ENCODE measurements around the gene XRCC3.
"Not testable (repeated sequence)": the region's sequence is repeated elsewhere in the genome, so short reads cannot be mapped to it uniquely, and the experiment has no call there.

Gene XRCC3

GRCh38 chr14:103693515-103693914 is 21.7 kb downstream of the XRCC3 start:
- DNase-seq: no peak

- no peak for DNase-seq
These were observed 22.4 kb downstream of the XRCC3 start for GRCh38 chr14:103692871-103693270.

GRCh38 chr14:103692159-103692558 is 23.1 kb downstream of the XRCC3 start:
- no peak for DNase-seq

GRCh38 chr14:103691655-103692054 is 23.6 kb downstream of the XRCC3 start:
- DNase-seq: not testable (repeated sequence)

- DNase-seq: no peak
These were observed 24.9 kb downstream of the XRCC3 start for GRCh38 chr14:103690332-103690731.

DNA sequence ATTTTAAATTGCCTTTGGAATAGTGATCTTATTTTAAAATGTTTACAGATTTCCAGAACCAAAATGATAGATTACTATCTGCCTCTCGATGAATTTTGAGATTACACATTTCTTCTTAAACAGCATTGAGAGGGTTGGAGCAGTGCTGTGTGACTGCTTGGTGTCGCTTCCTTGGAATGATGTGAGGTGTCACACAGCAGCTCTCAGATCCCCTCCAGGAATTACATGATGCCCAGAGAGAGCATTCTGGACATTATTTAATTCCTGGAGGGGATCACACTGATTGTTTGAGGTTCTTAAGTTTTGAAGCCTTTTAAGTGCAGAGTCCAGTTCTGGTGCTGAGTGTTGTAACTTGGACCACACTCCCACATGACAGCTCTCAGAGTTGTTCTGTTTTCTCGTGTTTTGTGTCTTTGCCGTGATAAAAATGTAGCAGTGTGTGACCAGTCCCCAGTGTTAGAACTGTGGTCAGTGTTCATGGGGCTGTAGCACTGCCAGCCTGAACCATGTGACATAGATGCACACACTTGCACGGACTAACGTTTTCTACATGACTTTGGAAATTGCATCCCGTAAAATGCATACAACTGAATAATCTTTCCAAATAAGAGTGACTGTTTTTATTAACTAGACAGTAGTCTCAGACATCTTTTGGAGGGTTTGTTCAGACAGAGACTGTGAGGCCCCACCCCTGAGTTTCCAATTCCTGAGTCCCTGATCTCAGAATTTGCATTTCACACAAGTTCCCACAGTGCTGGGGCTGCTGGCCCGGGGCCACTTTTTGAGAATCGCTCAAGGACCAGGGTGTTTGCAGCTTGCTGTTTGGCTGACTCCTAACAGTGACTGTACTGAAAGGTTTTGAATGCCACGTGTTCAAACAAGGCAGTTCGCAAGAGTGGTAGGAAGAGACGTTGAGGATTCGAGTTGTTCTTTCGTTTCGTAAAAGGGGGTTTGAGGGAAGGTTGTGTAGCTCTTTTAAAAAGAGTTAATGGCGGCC is 26.0 kb downstream of the XRCC3 start:
- no peak for DNase-seq

DNA sequence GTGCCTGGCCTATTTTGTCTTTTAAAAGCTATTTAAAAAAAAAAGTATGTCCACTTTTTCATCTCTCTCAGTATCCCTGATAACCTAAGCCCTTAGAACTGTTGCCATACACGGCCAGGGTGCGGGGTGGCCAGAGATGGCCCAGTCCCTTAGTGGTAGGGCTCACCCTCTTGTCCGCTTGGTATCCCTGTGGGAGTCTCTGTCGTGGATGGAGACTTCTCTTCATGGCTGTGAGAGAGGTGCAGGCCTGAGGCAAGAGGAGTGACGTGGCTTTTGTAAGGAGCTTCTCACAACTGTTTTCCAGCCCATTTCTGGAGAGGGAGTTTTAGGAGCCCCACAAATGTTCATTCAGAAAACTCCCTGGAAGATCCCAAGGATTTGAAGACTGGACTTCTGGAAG is 26.8 kb downstream of the XRCC3 start:
- no peak for DNase-seq

- DNase-seq: no peak
These were observed 27.5 kb downstream of the XRCC3 start for GRCh38 chr14:103687712-103688111.

- no peak for DNase-seq
These were observed 28.3 kb downstream of the XRCC3 start for GRCh38 chr14:103686831-103687485.

GRCh38 chr14:103685276-103686211 is 29.7 kb downstream of the XRCC3 start:
- no peak for DNase-seq

- no peak for DNase-seq
These were observed 30.4 kb downstream of the XRCC3 start for GRCh38 chr14:103684871-103685270.

DNA sequence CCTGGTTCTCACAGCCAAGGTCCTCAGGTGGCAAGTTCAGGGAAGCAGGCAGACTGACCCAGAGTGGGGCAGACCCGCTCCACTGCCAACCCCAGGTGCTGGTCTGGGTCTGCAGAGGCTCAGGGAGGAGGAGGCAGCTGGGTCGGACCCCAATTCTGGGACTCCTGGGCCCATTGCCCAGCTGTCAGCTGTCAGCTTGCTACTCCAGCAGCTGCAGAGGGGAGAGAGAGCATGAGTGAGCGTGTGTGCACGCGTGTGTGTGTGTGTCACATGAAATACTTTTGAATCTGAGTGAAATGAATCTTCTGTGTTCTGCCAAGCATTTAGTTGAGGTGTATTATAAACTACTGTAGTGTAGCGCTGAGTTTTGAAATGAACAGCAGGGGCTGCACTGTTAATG is 30.8 kb downstream of the XRCC3 start:
- DNase-seq: no peak

DNA sequence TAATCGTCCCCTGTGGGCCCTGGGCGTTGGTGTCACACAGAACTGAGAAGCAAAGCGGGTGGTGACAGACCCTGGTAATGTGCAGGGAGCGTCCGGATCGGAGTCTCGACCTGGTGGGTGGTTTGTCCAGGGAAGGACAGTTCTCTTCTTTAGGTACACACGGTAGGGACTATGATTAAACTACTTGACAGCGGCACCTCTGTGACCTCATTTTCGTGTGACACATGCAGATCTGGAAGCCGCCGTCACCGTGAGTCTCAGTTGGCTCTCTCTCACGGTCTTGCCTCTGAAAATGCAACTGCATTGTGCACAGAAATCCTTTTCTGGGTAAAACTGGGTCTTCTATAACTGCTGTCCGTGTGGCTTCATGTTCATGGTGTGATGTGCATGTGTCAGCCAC is 32.1 kb downstream of the XRCC3 start:
- DNase-seq: no peak

DNA sequence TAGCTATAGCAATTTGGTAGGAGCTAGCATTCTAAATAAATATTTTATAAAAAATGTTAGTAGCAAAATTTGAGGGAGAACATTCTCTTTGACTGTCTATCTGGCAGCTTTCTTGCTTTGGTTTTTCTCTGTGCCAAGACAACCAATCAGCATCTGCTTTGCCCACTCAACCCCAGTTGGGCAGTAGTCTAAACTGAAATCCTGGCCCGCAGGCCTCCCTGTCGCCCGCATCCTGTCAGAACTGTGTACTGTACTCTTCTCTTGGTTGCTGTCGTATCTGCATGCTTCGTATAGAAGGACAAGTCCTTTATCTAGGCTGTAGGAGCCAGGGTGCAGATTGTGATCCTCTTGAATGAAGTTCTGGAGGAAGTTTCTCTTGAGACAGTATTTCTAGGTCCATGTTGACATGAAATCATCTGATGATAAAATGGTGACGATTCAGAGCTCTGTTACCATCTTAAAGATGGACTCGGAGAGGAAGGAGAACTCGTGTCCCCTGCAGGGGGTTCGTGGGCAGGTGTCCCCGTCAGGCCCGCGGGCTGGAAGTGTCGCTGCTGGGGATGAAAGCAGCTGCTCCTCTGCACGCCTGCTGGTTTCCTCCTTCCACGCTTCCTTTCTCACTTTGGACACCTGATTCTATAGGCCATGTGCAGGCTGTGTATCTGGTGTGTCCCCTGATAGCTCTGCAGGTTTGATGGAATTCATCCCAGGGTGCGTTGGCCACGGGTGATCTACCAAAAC is 34.6 kb downstream of the XRCC3 start:
- DNase-seq: no peak

DNA sequence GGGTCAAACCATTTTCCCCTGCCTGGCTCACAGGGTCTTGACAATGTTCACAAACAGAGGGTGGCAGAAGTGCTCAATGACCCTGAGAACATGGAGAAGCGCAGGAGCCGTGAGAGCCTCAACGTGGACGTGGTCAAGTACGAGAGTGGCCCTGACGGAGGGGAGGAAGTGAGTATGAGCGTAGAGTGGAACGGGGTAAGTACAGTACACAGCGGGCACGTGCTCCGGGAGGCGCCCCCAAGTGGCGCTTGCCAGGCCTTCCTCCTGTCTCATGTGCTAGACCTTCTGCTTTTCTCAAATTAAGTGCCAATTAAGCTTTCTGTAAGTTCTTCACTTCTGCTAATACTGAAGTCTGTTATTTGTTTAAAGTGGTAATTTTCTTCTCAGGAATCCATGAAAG is 35.9 kb downstream of the XRCC3 start:
- DNase-seq: peak in 1 of 5 donors; percentile 20

GRCh38 chr14:103676881-103677675 is 38.2 kb downstream of the XRCC3 start:
- DNase-seq: no peak

- no peak for DNase-seq
These were observed 39.3 kb downstream of the XRCC3 start for GRCh38 chr14:103675957-103676356.

DNA sequence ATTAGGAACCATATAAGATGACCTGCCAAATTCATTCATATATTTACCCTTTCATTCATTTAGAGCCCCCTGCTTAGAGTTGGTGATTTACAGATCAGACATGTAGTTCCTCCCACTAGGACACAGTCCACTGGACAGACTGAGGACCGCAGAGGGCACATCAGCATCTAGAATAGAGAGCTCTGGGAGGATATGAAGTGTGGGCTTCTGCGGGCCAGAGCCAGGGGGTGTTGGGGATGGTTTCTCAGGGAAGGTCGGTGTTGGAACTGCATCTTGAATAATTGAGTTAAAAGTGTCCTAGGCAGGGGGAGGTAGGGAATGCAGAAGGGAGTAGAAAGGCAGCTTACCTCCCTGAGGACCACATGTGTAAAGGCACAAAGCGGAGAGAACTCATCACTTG is 43.3 kb downstream of the XRCC3 start:
- DNase-seq: no peak

GRCh38 chr14:103669370-103669769 is 45.9 kb downstream of the XRCC3 start:
- DNase-seq: no peak

- no peak for DNase-seq
These were observed 47.1 kb downstream of the XRCC3 start for GRCh38 chr14:103668117-103668516.

DNA sequence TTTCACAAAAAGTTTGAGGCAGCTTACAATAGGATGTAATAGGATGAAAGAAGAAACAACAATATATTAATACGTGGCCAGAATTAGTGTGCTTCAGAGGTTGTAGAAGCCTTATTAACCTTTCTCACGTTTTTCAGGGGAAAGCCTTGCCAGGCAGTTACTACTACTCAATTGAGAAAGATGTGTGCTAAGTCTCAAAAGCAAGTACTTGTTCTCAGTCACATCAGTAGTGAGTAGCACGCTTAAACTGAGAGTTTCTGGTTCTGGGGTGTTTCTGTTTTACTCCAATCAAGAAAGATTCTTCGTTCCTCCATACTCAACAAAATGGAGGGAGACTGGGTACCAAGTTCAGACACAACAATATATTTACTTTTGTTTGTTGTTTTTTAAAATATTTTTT is 47.6 kb downstream of the XRCC3 start:
- no peak for DNase-seq
